ENCODE measurements around the gene RBFA.

DNA sequence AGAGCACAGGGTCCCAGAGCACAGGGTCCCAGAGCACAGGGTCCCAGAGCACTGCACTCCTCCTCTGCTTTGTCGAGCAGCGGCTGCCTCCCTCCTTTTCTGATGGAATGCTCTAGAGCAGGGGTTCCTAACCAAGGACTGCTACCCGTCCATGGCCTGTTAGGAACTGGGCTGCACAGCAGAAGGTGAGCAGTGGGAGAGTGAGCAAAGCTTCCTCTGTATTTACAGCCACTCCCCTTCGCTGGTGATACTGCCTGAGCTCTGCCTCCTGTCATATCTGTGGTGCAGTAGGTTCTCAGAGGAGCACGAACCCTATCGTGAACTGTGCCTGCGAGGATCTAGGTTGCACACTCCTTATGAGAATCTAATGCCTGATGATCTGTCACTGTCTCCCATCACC is 41.7 kb downstream of the RBFA start:
- TF ChIP-seq POLR2AphosphoS5 (IDR thresholded peaks at IDR 0.05) (no peak), POLR2A (IDR thresholded peaks at IDR 0.05) (no peak), EP300 (IDR thresholded peaks at IDR 0.05) (no peak)
- TF ChIP-seq, protein P1, sequence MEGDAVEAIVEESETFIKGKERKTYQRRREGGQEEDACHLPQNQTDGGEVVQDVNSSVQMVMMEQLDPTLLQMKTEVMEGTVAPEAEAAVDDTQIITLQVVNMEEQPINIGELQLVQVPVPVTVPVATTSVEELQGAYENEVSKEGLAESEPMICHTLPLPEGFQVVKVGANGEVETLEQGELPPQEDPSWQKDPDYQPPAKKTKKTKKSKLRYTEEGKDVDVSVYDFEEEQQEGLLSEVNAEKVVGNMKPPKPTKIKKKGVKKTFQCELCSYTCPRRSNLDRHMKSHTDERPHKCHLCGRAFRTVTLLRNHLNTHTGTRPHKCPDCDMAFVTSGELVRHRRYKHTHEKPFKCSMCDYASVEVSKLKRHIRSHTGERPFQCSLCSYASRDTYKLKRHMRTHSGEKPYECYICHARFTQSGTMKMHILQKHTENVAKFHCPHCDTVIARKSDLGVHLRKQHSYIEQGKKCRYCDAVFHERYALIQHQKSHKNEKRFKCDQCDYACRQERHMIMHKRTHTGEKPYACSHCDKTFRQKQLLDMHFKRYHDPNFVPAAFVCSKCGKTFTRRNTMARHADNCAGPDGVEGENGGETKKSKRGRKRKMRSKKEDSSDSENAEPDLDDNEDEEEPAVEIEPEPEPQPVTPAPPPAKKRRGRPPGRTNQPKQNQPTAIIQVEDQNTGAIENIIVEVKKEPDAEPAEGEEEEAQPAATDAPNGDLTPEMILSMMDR (IDR thresholded peaks at IDR 0.05), result no peak
